GM12872 (cell line): ENCODE results near the gene MTF1.
A peak's percentile ranks its signal among the peaks of the same experiment; 100 is the strongest.

Experiments
- CTCF ChIP-seq: IDR thresholded peaks from 3 replicates; pipeline ENCODE4 v1.5.1; 2011; ENCODE audit warnings: low read depth, mild to moderate bottlenecking, low read length, moderate library complexity; ENCODE audit not compliant: insufficient read depth

The MTF1 gene

GRCh38 chr1:37822906-37823815, 36.2 kb downstream of the MTF1 start:
- TF ChIP-seq CTCF, result no peak

- no peak for TF ChIP-seq CTCF
These were observed 37.9 kb downstream of the MTF1 start for GRCh38 chr1:37821481-37821880.

DNA sequence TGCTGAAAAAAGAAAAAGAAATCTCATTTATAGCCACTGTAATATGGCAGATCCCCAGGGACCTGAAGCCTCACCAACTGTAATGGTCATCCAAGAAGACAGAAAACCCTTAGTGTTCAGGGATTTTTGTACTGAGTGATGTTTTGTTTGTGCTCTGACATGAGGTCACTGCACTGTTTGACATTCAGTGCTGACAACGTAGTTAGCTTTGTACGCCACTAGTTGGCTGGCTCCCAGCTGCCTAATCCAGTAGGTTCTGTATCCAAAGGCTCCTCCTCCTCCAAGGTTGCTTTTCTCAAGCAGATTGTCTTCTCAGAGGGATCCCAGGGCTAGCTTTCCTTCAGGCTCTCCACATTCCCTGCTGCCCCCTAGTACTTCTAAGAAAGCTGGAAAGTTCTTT, 41.9 kb downstream of the MTF1 start:
- TF ChIP-seq CTCF, result no peak

GRCh38 chr1:37814252-37814651, 45.1 kb downstream of the MTF1 start:
- TF ChIP-seq CTCF, result no peak

- TF ChIP-seq CTCF, result no peak
These were observed 45.8 kb downstream of the MTF1 start for GRCh38 chr1:37813529-37814145.

- peak; percentile 96 for TF ChIP-seq CTCF
These were observed 48.3 kb downstream of the MTF1 start for GRCh38 chr1:37811027-37811655.

- TF ChIP-seq CTCF, result no peak
These were observed 49.5 kb downstream of the MTF1 start for GRCh38 chr1:37809942-37810341.
